GM18868 (cell line): ENCODE measurements around the gene NUDT2.

Source experiments
- ATAC-seq: cut with Tn5 transposase; IDR thresholded peaks from one replicate; pipeline ENCODE4 v1.9.1; 2021; ENCODE audit warnings: mild to moderate bottlenecking, moderate library complexity; ENCODE audit not compliant: unreplicated experiment

The NUDT2 gene

DNA sequence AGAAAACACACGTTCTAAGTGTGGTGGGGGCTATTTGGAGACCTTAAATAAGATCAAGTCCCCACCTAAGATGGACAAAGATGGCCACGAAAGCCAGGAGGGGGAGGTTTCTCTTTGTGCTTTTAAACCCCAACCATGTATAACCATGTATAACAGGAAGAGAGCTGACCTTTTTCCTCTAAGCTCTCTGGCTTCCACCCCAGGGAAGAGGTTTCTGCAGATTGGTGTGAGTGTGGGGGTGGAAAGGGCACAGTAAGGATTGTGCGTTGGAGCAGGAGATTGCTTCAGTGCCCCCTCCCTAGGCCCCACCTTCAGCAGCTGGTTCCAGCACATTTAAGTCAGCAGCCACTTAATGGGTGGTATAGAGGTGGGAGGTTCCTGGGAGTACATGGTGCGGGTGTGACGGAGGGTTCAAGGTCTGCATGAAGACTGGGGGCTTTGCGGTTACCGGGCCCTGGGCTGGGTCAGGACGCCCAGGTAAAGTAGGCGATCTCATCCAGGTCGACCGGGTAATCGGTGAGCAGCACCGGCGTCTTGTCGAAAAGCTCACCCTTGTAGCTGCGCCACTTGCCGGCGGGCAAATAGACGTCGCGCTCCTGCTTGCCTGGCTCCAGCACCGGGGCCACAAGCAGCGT lies 41.1 kb downstream of the NUDT2 start:
- no peak for ATAC-seq

DNA sequence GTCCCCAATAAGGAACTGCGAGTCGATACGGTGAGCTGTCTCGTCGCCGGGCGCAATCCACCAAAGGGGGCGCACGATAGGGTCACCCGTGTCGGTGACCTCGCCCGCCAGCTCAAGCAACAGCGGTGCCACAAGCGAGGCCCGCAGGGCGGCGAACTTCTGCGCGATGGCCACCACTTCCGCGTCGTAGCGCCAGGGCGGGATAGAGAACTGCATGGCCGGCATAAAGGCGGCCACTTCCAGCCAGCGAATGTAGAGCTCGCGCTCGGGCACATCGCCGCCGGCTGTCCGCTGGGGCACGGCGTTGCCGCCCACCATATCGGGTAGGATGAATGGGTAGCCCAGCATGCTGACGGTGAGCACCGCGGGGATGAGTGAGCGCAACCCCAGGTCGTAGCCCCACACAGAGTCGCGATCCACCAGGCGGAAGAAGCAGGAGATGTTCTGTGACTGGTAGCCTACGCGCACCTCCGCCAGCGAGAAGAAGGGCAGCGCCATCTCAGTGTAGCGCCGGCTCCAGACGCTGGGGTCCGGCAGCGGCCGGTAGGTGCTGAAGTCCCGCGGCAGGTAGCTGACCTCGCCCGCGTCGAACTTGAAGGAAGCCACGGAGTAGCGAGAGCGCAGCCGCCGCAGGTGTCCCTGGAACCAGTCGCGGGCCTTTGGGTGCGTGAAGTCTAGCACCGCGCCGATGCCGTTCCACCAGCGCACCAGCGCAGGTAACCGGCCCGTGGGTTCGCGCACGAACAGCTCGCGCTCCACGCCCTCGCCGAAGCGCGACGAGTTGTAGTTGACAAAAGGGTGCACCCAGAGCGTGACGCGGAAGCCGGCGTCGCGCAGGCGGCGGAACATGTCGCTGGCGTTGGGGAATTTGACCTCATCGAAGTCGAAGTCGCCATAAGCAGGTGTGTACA lies 41.9 kb downstream of the NUDT2 start:
- no peak for ATAC-seq

DNA sequence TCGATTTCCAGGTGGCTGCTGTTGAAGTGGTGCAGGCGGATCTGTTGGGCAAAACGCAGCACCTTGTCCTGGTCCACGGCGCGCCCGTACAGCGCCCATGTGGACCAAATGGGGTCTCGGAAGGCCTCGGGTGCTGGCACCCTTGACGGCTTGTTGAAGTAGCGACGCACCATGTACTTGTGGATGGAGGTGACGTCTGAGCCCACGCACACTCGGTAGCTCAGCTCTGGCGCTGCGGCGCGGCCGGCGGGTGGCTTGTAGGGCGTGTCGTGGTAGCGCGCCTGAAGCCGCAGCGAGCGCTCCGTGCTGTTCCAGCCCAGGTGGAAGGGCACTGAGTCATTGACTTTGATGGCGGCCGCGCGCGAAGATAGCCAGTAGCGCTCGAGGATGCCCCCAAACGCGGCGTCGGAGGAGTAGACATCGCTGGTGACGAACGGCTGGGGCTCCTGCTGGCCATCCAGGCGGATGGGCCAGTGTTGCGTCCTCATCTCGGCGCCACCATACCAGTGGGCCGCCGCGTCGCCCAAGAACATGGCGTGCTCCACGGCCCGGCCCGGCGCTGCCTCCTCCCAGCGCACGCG lies 42.6 kb downstream of the NUDT2 start:
- ATAC-seq = no peak

DNA sequence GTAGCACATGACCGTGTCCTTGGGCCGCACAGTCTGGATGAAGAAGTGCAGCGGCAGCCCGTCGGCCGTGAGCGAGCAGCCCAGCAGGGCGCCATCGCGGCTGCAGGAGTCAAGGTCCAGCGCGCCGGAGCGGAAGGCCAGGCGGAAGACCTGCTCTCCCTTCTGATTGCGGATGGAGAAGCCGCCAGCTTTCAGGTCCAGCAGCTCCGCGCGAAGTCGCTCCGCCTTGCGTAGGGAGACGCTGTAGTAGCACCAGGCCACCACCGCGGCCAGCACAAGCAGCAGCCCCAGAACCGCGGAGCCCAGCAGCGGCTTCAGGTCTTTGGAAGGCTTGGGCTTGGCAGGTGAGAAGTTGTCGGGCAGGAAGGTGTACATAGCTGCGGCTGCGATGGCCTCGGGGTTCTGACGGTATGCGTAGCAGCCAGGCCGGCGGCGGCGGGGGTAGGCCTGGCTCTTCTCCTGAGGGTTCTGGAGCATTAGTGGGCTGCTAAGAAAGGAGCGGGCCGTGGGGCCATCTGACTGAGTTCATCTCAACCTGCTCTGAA lies 43.2 kb downstream of the NUDT2 start:
- ATAC-seq = no peak

DNA sequence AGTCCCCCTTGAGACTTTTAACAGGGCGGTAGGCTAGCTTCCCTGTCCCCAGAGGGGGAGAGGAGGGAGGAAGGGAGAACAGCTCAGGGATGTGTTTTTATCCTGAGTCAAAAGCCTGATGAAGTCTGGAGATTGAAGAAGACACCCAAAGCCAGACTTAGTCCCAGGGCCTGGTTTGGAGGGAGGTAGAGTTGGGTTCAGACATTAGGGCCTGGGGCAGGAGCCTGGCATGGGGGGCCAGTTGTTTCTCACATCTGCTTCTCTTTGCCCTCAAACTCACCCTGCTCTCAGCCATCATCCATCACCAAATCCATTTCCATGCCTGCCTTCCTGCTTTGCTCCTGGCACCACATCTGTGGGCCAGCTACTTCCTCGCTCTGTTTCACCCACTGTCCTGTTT lies 44.4 kb downstream of the NUDT2 start:
- no peak for ATAC-seq

DNA sequence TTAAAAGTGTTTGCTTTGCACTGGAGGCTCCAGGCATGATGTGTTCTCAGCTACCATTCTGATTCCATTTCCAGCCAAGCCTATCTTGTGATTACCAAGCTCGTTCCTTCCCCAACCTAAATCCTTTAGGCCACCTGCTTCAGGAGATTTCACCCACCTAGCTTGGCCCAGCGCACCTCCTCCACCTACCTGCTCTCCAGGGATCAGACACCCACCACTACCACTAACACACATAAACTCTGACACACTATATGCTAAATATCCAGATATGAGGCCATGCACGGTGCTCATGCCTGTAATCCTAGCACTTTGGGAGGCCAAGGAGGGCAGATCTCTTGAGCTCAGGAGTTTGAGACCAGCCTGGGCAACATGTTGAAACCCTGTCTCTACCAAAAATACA lies 45.0 kb downstream of the NUDT2 start:
- ATAC-seq = no peak

DNA sequence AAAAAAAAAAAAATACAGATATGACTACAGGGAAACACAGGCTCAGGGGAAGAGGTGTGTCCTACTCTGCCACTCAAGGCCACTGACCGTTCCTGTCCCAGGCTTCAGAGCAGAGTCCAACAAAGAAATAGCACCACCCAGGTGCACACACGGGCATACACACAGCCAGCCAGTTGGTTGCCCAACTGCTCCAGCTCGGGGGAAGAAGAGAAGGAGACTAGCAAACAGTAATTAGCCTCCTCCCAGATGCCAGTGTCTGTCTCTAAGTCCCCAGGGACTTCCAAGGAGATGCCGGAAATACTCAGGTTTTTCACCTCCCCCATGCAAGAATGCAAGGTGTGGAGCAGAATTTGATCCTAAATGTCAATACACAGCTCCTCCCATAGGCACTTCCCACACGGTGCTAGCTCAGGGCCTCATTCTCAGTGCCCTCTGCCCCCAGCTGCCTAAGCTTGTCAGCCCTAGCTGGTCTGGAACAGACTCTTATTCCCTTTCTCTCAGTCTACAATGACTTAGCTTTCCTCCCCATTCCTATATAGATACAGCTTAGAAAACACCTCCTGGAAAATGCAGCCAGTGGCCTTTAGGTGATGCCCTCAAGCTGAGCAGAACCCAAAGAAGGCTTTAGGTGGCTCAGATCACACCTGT lies 45.7 kb downstream of the NUDT2 start:
- ATAC-seq = no peak

DNA sequence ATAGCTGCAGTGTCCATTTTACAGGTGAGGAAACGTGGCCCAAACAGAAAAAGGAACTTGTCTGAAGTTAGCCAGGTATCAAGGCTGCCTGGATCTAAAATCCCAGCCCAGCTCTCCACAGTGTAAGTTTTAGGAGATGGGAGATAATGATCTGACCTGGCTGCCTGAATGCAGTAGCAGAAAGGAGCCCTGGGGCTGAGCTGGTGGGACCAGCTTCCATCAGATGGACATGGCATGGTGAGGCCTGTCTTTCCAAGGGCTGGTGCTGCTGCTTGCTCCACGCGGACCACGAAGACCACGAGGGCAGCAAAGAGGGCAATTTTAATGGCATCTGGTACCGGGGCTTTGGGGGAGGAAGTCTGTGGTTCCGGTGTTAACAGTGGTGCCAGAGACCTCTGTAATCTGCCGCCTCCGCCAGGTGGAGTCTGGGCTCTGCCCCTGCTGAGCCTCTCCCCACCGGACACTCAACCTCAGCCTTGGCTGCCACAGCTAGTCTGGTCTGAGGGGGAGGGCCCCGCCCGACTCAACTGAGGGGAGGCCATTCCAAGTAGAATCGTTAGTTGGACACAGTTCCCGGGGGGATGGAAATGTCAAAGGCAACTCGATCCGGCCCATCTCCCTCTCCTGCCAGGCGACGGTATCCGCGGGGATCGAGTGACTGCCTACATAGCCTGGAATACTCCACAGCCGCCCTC lies 46.7 kb downstream of the NUDT2 start:
- no peak for ATAC-seq

DNA sequence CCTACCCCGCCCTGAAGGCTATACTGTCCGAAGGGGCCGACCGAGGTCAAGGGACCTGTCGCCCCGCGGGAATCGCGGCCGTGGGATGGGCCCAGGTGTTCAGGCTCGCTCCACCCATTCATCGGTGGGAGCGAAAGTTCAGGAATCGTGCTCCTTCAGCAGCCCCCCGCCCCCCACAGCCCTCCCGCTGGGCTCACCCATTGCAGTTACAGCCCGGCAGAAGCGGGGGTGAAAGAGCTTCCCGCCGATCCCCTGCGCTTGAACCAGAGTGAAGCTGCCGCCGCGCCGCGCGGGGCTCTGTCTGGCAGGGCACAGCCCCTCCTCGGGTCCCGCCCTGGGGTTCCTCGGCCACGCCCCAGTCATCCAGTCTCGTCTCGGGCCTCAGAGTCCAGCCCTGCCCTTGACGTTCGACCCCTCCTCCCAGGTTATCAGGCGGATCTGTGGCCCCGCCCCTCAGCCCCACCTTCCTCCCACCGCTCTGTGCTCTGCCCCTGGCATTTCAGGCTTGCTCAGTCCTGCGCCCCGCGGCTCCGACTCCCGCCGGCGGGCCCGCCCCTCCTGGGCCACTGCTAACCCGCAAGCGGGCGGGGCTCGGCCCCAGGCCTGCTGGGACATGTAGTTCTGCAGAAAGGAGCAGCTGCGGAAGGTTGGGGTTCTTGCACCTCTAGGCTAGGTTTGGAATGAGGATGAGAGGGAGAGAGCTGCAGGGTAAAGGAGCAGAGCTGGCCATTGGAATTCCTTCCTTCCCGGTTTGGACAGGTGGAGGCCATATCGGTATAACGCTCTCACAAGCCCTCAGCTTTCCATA lies 47.4 kb downstream of the NUDT2 start, which contains the start of gene MYORG:
Gene MYORG (minus strand): TSS at position 303 of the 808 bp plus-strand sequence. CDS start 3,955 bp downstream, outside the sequence.
- peak; percentile 88 for ATAC-seq

DNA sequence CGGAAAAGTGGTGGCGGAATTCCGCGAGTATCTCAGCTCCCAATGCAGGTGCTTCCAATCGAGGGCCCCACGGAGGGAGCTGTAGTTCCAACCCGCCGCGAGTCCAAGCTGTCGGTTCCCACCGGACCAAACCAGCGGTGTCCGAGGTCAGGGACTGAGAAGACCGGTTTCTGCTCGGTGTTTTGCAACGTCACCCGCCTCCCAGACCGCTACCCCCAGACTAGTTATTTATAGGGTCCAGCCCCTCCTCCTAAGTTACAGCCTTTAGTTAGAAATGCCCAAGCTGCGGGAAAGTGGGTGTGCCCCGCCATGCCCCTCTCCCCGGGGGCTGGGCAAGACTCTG lies 48.0 kb downstream of the NUDT2 start:
- ATAC-seq = no peak

DNA sequence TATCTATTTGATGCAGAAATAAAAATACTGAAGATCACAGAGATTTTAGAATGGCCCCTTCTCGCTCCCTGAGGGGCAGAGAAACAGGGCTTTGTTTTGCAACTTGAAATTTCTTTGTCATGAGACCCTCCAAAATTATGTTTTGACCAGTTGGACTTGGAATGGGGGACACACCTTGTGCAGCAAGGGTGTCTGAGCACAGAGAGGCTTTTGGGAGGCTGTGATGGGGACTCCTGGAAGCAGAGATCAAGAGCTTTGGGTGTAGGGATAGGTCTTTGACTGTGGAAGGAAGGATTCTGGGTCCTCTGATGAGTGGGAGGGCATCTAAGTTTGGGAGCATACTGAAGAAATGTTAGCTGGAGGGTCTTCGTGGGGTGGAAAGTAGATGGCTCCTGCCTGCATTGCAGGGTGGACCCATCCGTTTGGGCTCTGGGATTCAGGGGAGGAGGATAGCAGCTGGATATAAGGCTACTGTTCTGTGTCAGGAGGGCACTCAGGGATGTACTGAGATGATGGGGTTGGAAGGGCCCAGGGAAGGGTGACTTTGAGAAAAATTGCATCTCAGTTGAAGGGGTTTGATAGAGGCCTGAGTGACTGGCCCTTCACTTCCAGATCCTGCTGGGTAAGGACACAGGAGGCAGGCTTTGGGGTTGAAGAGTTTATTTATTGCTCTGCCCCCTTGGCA lies 49.1 kb downstream of the NUDT2 start:
- ATAC-seq = no peak

DNA sequence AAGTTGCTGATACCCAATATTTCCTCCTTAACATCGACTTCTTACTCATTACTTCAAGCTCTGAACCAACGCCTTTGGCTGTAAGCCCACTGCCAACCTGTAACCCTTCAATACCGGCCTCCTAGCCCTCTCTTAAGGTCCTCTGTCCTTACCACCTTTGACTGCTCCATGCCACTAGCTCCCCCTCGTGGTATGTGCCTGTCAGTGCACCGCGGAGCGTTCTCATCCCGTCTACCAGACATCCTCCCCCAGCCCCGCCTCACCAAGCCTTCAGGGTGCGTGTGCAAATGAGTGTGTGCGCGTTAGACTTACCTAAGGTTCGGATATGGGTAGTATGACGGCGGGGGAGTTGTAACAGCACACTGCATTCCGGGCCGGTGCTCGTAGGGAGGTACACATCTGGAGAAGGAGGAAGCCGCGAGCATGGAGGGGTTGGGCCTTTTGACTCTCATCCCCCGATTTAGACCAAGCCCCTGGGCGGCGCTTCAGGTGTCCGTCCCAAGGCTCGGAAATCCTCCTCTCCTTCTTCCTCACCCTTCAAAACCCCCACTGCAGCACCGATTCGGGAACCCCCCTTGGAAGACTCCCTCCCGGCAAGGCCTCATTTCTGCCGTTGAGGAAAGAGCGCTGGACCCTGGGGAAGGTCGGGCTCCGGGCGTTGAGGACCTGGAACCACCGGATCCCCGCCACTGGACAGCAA lies 50.1 kb downstream of the NUDT2 start:
- peak; percentile 35 for ATAC-seq

DNA sequence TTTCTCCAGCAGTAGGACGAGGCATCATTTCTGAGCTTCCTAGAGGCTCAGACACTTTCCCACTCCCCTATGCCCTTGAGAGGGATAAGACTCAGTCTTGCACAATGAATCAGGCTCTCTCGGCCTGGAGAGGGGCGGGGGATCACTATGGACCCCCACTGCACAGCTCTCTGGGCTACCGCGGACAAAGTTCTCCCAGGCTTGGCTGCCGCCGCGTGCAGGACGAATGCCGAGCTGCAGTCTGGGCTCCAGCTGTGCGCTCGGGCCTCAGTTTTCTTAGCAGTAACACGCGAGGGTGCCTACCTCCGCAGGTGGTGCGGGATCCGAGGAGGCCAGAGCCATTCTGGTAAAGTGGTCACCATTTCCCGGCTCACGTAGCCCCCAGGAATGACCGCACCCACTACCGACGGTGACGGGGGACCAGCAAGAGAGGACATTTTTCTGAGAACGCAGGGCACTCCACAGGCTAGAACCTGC lies 50.7 kb downstream of the NUDT2 start:
- ATAC-seq = no peak

DNA sequence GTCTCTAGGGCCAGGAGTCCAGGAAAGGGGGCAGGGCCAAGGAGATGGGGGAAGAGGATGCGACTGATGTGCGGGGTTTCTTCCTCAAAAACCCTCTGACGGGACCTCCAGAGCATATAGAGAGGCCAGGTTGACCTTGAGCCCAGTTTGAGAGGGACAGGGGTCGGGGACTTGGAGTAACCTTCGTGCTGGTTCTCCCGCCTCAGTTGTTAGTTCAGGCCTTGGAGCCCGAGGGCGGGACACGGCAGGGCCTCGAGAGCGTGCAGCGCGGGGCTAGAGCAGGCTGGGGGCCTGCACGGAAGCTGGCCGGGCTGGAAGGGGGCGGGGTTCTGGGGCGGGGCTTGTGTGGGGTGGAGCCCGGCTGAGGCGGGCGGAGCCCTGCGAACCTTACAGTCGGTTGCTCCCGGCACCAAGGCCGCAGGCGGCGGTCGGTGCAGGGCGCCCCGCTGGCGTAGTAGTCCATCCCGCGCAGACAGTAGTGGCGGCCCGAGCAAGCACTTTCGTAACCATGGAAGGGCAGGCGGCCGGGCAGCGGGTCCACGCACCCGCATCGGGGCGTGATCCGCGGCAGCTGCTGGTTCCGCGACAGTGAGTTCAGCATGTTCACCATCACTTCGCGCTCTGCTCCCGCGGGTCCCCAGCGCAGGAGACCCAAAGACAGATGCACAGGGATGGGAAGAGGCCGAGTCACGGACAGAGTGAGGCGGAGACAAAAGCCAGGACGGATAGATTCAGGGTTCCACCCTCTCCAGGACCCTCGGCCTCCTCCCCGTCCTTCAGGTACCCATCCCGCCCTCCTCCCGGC lies 51.3 kb downstream of the NUDT2 start:
- peak; percentile 38 for ATAC-seq

DNA sequence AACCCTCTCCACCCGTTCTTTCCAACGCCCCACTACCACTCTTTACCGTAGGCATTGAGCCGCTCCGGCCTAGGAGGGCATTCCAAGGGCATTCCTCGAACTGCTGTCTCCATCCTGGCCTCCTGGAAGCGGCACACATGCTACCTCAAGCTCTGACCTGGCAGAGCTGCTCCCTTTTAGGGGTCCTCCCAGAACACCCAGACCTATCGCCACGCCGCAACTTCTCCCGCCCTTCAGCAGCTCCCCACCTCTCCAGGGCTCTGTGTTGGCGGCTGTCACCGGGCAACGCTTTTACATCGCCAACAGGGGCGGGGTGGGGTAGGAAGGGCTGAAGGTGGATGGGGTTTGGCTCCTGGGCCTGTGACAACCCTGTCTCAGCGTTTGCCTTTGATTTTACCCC lies 52.0 kb downstream of the NUDT2 start:
- ATAC-seq = no peak

DNA sequence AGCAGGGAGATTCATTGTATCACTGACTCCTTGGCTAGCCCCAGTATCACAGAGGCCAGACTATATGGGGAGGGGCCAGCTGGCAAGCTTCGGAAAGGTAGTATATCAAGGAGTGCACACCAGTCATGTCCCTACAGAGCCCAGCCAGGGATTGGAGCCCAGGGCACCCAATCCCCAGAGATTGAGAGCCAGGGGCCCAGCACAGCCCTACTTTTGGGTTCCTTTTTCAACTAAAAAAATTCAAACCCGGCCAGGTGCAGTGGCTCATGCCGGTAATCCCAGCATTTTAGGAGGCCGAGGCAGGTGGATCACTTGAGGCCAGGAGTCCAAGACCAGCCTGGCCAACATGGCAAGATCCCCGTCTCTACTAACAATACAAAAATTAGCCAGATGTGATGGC lies 52.7 kb downstream of the NUDT2 start:
- no peak for ATAC-seq

DNA sequence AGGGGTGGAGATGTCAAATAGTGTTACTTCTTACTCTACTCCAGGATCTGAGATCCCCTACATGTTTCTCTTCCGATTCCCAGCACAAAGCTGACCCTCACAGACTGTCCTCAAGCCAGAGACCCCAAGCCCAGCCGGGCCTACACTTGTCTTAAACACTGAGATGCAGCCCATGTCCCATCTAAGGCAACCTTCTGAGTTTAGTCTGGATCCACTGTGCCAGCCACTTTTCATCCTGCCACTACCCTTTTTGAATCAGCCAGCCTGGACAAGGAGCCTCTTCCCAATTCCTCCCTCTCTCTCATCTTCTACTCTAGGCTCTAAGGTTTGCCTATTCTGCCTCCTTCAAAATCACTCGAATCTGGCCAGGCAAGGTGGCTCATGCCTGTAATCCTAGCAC lies 53.5 kb downstream of the NUDT2 start:
- no peak for ATAC-seq

DNA sequence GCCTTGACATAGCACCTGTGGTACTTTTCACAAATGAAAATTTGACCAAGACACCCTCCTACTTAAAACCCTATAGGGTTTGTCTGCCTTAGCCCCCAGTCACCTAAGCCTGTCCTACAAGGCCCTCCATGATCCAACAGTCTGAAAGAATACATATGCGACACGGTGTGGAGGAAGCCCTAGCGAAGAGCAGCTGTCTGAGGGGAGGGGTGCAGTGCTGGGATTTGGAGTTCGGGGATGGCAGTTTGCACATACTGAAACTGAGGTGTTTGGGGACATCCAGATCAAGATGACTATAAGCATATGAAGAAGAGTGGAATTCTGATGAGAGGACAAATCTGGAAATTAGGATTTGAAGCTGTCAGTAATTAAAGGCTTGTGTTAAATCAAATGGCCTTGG lies 54.5 kb downstream of the NUDT2 start:
- no peak for ATAC-seq
